Stimulated activated CD4-positive, alpha-beta T cell treated with anti-CD3 and anti-CD28 coated beads, Interleukin-1b, Interleukin-23, amount 100 ng/mL, for 1 hour (primary cell): ENCODE measurements around the gene PTBP1.
"Not testable (repeated sequence)": the region's sequence is repeated elsewhere in the genome, so short reads cannot be mapped to it uniquely, and the experiment has no call there.

Experiments used
- DNase-seq, 2 donors: peaks; one replicate each; pipeline ENCODE4 v3.0.0-alpha.2; 2020; ENCODE audit warnings: low read depth in 2 of 2

Gene PTBP1

DNA sequence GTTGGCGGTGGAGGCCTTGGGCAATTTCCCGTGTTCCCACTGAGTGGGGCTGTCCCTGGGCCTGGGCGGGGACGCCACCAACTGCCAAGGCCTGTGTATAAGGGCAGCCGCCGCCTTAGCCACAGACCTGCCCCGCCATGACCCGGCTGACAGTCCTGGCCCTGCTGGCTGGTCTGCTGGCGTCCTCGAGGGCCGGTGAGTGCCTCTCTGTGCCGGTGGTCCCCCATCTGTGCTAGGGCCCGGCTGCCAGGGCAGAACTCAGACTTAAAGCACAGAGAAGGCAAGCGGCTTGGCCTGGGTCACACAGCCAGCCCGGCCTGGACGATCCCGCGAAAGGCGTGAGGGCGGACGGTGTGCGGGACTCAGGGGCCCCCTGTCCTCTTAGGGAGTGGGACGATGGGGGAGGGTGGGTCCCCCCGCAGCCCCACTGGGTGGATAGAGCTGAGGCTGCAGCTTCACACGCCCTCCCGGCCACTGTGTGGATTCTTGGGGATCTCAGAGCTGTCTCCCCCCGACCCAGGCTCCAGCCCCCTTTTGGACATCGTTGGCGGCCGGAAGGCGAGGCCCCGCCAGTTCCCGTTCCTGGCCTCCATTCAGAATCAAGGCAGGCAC is 30.6 kb downstream of the PTBP1 start, which contains the start of gene AZU1:
Gene AZU1, plus strand, starts transcription at position 128 of the 612 bp plus-strand sequence. Its CDS starts 10 bp downstream, at position 138.
- no peak for DNase-seq

DNA sequence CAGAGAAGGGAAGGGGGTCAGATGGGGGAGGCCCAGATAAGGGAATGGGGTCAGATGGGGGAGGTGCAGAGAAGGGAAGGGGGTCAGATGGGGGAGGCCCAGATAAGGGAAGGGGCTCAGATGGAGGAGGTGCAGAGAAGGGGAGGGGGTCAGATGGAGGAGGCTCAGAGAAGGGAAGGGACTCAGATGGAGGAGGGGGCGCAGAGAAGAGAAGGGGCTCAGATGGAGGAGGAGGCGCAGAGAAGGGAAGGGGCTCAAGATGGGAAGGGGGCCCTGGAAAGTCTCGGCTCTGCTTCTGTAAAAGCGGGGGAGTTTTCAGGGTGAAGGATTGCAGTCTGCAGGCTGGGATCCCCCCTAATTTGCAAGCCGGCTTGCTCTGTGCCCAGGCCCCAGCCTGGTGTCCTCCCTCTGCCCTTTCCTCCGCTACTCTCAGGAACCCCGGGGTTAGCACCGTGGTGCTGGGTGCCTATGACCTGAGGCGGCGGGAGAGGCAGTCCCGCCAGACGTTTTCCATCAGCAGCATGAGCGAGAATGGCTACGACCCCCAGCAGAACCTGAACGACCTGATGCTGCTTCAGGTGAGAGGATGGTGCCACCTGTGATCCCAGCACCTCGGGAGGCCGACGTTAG is 32.0 kb downstream of the PTBP1 start:
- no peak for DNase-seq

DNA sequence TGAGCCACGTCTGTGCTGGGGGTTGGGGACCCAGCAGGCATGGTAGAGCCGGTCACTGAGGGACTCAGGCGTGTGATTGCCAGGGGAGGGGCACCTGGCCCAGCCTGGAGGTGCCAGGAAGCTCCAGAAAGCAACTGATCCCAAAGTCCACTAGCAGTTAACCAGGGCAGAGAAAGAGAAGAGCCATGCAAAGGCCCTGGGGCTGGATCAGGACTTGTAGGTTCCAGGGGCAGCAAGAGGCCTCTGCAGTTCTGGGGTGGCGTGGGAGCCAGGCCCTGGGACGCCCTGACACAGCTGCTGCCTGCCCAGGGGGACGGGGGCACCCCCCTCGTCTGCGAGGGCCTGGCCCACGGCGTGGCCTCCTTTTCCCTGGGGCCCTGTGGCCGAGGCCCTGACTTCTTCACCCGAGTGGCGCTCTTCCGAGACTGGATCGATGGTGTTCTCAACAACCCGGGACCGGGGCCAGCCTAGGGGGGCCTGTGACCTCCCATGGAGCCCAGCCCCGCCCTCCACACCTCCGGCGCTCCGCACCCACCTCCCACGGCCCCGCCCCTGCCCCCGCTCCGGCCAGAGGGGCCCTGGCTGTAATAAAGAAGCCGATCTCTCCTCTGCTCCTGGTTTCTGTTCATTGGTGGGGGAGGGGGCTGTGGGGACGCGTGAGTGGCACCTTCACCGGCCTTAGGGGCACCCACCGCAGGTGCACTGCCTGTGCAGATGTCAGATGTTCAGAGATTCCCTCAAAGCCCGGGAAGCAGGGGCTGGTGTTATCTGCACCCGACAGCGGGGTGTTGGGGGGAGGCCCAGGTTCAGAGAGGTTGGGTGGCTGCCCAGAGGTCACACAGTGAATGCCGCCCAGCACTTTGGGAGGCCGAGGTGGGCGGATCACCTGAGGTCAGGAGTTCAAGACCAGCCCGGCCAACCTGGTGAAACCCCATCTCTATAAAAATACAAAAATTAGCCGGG is 34.4 kb downstream of the PTBP1 start:
- DNase-seq, result no peak

DNA sequence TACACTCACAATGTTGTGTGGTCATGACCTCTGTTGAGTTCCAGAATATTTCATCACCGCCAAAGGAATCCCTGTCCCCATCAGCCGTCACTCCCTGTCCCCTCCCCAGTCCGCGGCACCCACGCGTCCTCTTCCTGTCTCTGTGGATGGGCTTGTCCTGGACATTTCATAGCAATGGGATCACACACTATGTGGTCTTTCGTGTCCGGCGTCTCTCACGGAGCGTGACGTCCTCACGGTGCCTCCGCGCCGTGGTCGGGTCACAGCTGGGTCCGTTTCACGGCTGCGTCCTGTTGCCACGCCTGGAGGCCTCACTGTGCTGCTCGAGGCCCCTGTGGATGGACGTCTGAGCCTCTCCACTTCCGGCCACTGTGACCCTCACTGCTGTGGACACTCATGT is 37.0 kb downstream of the PTBP1 start:
- DNase-seq, result no peak

DNA sequence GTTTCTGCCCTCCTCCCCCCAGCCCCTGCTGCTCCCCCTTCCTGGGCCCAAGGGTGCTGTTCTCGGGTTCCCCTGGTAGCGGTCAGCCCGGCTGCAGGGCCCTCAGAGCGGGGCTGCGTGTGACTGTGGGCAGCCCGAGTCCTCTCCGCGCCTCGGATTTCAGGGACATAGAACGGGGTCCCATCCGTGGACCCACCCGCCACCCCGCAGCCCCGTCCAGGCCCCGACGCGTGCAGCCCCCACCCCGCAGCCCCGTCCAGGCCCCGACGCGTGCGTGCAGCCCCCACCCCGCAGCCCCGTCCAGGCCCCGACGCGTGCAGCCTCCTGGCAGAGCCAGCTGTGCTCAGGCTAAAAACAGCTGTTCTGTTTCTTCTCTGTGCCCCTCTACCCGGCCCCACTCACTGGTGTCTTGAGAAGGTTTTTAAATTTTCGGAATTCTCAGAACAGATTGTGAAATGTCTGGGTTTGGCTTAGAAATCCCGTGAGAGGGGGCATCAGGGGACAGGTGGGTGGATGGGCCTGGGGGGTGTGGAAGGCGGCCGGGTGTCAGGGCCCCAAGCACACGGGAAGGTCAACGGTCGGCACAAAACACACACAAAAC is 38.1 kb downstream of the PTBP1 start:
- no peak for DNase-seq

DNA sequence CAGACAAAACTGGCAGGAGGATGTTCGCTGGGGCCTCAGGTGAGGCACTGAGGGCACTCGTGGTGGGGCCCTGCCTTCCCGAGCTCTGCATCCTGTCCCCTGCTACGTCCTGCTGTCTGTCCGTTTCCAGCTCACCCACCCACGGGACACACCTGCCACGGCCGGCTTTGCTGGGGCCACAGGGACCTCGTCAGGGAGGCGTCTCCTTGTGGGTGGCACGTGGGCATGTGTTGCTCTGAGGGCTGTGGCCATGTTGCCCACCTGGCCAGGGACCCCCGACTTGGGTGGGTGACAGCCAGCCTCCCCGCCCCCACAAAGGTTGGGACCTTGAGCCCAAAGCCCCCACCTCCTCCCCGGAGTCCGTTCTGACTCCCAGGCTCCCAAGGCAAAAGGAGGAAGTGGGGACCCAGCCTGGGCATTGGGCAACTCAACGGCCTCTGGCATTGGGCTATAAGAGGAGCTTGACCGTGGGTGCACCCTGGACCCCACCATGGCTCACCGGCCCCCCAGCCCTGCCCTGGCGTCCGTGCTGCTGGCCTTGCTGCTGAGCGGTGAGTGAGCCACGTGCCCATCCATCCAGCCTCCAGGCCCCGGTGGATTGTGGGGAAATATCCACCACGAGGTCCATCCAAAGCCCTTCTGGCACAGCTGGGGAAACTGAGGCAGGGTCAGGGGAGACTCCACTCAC is 43.4 kb downstream of the PTBP1 start, which contains the start of gene PRTN3:
Gene PRTN3, plus strand, starts transcription at position 481 of the 688 bp plus-strand sequence. Its CDS starts 10 bp downstream, at position 491.
- no peak for DNase-seq

DNA sequence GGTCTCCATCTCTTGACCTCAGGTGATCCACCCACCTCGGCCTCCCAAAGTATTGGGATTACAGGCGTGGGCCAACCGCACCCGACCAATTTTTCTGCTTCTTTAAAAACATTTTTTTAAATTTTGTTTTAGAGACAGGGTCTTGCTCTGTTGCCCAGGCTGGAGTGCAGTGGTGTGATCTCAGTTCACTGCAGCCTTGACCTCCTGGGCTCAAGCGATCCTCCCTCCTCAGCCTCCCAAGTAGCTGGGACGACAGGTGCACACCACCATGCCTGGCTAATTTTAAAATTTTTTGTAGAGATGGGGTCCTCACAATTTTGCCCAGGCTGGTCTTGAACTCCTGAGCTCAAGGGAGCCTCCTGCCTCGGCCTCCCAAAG is 45.5 kb downstream of the PTBP1 start:
- DNase-seq, result not testable (repeated sequence)

DNA sequence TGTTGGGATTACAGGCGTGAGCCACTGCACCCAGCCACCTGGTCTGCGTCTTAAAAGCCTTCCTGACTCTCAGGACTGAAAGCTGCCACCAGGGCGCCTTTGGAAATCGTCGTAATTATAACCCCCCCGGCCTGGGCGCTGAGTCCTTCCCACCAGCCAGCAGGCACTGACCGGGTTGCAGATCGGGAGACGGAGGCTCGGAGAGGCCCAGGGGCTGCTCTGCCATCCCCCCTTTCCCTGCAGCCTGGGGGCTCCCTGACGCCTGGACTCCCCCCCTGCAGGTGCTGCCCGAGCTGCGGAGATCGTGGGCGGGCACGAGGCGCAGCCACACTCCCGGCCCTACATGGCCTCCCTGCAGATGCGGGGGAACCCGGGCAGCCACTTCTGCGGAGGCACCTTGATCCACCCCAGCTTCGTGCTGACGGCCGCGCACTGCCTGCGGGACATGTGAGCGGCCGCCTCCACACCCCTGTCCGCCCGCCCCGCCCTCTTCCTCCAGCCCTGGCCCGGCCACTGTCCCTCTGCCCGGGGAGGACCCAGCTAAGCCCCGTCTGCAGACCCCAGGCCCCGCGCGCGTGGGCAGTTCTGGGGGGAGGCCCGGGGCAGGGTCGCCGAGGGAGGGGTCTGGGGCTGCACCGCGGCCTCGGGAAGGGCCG is 46.1 kb downstream of the PTBP1 start:
- DNase-seq, result no peak

DNA sequence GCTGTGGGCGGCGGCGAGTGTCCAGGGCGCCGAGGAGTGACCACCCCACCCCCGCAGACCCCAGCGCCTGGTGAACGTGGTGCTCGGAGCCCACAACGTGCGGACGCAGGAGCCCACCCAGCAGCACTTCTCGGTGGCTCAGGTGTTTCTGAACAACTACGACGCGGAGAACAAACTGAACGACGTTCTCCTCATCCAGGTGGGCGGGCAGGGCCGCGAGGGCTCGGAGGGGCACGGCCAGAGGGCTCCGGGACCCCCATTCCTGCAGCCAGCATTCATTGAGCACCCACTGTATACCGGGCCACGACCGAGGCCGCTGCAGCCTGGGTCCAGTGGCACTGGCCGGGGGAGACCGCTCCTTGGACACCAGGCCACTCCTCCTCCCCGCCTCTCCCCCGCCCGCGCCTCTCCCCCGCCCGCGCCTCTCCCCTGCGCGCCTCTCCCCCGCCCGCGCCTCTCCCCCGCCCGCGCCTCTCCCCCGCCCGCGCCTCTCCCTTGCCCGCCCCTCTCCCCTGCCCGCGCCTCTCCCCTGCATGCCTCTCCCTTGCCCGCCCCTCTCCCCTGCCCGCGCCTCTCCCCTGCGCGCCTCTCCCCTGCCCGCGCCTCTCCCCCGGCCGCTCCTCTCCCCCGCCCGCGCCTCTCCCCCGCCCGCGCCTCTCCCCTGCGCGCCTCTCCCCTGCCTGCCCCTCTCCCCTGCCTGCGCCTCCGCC is 46.7 kb downstream of the PTBP1 start:
- no peak for DNase-seq

DNA sequence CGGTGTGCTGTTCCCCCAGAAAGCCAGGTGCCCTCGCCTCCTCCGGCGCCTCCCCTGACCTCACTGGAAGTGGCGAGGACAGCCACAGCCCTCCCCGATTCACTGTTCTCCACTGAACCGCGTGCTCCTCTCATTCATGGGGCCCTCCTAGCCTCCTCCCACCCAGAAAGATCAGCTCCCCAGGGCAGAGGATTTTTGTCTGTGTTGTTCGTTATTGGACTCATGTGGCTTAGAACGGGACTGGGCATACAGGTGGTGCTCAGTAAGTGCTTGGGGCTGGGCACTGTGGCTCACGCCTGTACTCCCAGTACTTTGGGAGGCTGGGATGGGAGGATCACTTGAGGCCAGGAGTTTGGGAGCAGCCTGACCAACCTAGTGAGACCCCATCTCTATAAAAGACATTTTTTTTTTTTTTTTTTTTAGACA is 47.3 kb downstream of the PTBP1 start:
- no peak for DNase-seq

DNA sequence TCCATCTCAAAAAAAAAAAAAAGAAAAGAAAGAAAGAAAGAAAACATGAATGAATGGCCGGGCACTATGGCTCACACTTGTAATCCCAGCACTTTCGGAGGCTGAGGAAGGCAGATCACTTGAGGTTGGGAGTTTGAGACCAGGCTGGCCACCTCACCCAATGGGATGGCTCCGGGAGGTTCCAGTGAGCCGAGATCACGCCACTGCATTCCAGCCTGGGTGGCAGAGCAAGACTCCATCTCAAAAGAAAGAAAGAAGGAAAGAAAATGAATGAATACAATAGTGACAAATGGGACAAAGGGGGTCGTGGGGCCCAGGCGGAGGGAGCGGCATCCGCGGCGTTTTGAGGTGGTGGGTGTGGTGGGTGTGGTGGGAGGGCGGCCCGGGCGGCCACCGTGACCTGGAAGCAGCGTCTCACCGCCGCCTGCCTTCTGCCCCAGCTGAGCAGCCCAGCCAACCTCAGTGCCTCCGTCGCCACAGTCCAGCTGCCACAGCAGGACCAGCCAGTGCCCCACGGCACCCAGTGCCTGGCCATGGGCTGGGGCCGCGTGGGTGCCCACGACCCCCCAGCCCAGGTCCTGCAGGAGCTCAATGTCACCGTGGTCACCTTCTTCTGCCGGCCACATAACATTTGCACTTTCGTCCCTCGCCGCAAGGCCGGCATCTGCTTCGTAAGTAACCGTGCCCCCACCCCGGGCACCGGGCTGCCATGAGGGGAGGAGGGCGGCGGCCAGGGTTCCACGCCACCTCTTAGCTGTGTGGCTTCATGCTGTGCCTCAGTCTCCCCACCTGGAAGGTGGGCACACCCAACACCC is 48.7 kb downstream of the PTBP1 start:
- no peak for DNase-seq

DNA sequence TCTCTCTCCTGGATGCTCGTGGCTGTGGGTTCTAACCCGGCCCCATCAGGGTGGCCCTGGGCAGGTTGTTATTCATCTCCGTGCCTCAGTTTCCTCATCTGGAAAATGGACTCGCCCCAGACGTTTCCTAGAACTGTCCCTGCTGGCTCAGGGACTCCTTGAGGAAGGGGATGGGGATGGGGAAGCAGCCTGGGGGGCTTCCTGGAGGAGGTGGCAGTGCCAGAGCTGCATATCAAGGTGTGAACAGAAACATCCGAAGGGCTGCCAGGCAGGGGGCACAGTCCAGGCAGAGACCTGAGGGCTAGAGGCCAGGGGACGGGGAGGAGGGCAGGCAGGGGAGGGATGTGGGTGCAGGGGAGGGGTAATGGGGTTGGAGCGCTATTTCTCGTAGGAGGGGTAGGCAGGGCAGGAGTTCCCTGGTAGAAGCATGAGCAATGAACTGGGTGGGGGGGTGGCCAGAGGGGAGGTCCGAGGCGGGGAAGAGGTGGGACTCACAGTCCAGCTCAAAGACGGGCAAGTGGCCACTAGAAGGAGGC is 51.2 kb downstream of the PTBP1 start:
- DNase-seq, result no peak

DNA sequence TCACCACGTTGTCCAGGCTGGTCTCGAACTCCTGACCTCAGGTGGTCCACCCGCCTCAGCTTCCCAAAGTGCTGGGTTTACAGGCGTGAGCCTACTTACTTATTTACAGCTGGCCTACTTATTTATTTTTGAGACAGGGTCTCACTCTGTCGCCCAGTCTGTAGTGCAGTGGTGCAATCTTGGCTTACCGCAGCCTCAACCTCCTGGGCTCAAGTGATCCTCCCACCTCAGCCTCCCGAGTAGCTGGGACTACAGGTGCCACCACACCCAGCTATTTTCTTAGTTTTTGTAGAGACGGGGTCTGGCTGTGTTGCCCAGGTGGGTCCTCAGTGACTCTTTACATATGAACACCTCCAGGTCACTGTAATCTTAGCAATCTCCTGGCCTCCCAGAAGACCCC is 51.9 kb downstream of the PTBP1 start:
- DNase-seq, result not testable (repeated sequence)

DNA sequence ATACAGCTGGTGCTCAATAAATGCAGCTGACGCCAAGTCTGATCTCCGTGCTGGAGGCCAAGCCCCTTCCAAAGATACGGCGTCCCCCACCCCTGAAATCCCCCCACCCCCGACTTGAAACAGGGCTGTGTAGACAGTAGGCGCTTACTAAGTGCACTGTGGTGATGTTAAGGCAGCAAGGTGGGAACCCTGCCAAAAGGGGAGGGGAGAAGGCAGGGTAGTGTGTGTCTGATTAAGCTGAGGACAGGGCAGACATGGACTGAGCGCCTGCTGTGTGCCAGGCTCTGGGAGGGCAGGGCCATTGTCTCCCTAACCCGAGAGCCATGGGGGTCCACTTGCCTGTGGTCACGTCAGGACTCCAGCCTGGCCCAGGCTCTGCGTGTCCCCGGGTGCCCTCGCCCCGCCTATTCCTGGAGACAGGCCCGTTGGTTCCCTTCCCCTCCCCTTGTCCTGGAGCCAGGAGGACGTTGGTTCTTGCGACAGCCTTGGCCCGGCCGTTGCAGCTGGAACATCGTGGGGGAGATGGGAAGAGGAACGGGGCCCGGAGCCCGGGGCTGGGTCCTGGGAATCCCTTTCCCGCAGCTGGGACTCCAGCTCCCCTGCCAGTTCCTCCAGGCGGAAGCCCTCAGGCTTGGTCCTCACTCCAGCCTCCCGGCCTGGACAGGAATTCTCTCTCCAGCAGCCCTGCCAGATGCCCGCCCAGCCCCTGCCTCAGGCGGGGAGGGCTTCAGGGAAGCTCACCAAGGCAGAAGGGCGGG is 53.1 kb downstream of the PTBP1 start:
- no peak for DNase-seq

DNA sequence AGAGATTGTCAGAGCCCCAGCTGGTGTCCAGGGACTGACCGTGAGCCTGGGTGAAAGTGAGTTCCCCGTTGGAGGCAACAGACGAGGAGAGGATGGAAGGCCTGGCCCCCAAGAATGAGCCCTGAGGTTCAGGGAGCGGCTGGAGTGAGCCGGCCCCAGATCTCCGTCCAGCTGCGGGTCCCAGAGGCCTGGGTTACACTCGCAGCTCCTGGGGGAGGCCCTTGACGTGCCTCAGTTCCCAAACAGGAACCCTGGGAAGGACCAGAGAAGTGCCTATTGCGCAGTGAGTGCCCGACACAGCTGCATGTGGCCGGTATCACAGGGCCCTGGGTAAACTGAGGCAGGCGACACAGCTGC is 53.7 kb downstream of the PTBP1 start:
- no peak for DNase-seq

DNA sequence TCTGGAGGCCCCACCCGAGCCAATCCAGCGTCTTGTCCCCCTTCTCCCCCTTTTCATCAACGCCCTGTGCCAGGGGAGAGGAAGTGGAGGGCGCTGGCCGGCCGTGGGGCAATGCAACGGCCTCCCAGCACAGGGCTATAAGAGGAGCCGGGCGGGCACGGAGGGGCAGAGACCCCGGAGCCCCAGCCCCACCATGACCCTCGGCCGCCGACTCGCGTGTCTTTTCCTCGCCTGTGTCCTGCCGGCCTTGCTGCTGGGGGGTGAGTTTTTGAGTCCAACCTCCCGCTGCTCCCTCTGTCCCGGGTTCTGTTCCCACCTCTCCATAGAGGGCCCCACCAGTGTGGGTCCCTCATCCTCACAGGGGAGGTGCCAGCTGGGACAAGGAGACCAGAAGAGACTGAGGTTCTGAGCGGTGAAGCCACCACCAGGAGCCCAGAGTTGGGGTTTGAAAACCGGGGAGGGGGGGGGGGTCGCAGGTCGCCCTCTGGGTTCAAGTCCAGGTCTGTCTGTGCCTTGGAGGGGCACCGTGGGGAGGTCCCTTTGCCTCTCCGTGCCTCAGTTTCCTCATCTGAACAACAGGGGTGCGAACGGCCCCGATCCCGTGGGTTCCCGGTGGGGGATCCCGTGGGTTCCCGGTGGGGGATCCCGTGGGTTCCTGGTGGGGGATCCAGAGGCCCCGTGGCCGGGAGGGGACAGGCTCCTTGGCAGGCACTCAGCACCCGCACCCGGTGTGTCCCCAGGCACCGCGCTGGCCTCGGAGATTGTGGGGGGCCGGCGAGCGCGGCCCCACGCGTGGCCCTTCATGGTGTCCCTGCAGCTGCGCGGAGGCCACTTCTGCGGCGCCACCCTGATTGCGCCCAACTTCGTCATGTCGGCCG is 55.1 kb downstream of the PTBP1 start, which contains the start of gene ELANE:
Gene ELANE, plus strand, starts transcription at position 168 of the 878 bp plus-strand sequence. Its CDS starts 26 bp downstream, at position 194.
- DNase-seq, result no peak

DNA sequence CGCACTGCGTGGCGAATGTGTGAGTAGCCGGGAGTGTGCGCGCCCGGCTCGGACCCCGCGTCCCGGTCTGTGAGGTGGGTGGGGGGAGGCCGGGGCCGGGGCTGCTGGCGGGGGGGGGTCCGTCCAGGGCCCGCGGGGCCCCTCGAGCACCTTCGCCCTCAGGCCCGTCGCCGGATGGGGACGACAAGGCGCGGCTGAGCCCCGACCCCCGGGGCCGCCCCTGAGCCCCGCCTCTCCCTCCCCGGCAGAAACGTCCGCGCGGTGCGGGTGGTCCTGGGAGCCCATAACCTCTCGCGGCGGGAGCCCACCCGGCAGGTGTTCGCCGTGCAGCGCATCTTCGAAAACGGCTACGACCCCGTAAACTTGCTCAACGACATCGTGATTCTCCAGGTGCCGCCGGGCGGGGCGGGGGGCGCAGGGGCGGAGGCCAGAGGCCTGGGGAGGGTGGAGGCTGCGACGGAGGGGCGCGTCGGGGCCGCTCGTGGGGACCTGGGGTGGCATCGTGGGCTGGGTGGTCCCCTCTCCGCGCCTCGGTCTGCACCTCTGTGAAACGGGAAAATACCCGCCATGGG is 55.8 kb downstream of the PTBP1 start:
- DNase-seq, result no peak
